C4-2B (cell line): ENCODE measurements around the gene NME7.

ENCODE experiments used
- CTCF ChIP-seq: fragments of 450-650 bp; conservative IDR thresholded peaks from 2 replicates; pipeline ENCODE4 v1.5.1; 2017; ENCODE audit warnings: mild to moderate bottlenecking
- ZFX ChIP-seq: fragments of 450-650 bp; IDR thresholded peaks from 2 replicates; pipeline ENCODE4 v1.6.1; 2017

GRCh38 chr1:169316556-169316955 is 51.0 kb downstream of the NME7 start:
- no peak for TF ChIP-seq CTCF
- TF ChIP-seq ZFX, result no peak
